SU-DHL-6 (cell line): ENCODE data around the gene VIPR2.

Source experiments
- CTCF ChIP-seq: fragments of 200-600 bp; sonication (generic); IDR thresholded peaks from one replicate; pipeline ENCODE4 v1.5.1; 2017; ENCODE audit warnings: antibody characterized with exemption, mild to moderate bottlenecking, low read length, moderate library complexity; ENCODE audit not compliant: insufficient read depth, poor library complexity, severe bottlenecking
- EZH2phosphoT487 ChIP-seq: fragments of 200-600 bp; sonication (generic), shearing (Covaris generic); conservative IDR thresholded peaks from 2 replicates; pipeline ENCODE4 v1.6.1; 2018; ENCODE audit warnings: mild to moderate bottlenecking, antibody characterized with exemption, low read length, moderate library complexity, mixed read lengths

DNA sequence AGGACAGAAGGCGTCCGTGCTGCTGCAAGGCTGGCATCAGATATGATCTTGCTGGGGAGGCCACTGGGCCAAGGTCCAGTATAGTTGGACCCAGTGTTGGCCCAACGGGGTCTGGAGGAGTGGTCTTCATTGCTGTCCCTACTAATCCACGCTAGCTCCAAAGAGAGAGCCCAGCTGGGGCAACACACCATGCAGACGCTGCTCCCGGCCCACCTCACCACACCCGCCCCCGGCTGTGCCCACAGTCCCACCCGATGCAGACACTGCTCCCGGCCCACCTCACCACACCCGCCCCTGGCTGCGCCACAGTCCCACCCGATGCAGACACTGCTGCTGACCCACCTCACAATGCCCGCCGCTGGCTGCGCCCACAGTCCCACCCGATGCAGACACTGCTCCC, 121.5 kb downstream of the VIPR2 start:
- TF ChIP-seq CTCF (no peak), EZH2phosphoT487 (no peak)
